NCI-H146 treated with DMSO at 0.1 percent for 48 hours (cell line): ENCODE results near the gene TUBA1A.
"Not testable (repeated sequence)": the region's sequence is repeated elsewhere in the genome, so short reads cannot be mapped to it uniquely, and the experiment has no call there.

ENCODE experiments used
- DNase-seq: peaks from one replicate; lab custom pipeline; 2025; ENCODE audit not compliant: unreplicated experiment; lab: John Stamatoyannopoulos, UW

The TUBA1A gene

DNA sequence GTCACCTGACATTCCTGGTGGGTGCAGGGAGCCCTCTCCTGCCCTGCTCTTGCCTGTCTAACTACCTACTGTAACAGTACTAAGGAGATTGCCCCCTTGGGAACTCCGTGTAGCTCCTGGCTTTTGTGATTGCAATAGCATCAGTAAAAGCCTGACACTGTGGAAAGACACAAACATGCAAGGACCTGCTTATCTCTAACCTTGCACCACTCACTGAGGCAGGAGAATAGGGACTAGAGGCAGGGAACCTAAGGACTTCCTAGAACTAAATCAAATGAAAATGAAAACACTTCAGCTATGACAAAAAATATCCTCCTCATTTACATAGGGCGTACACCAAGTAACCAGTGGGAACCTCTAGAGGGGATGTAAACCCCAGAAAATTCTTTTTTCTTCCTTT, 28.5 kb downstream of the TUBA1A start:
- no peak for DNase-seq

DNA sequence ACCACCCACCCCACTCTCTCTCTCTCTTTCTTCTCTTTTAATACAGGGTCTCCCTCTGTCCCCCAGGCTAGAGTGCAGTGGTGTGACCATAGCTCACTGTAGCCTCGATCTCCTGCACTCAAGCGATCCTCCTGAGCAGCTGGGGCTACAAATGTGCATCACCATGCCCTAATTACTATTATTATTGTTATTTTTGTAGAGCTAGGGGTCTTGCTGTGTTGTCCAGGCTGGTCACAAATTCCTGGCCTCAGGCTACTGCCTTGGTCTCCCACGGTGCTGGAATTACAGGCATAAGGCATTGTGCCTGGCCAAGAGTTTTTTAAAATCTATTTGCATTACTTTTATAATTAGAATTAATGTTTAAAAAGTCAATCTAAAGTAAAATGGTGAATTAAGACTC, 34.7 kb downstream of the TUBA1A start:
- DNase-seq, result no peak

DNA sequence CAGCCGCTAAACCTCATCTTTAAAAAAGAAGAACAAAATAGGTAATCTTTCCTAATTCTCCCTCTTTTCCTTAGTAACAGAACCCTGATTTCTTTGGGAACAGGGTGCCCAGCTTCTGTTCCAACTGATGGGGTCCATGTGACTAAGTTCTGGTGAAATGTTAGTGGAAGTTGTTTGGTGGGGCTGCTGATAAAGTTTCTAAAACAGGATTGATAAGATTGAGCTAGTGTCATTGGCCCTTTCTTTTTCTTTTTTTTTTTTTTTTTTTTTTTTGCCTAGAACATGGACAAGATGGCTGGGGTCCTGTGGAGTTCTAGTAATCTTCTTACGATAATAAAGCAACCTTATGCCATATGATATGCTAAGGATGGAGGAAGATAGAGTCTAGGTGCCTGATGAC, 41.5 kb downstream of the TUBA1A start:
- DNase-seq, result no peak

DNA sequence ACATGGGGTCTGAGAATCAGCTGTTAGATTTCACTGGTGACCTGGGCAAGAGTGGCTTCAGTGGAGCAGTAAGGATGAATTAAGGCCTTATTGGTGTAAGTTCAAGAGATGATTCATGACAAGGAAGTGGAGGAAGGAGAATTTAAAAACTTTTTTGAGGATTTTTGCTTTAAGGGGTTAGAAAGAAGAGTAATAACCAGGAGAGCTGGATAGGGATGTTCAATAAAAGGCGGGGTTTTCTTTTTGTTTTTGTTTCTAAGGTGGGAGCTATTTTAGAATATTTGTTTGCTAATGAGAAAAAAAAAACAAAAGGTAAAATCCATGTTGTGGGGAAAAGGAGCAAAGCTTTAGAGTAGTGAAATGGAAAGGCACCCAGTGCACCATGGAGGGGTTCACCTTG, 42.5 kb downstream of the TUBA1A start:
- no peak for DNase-seq

DNA sequence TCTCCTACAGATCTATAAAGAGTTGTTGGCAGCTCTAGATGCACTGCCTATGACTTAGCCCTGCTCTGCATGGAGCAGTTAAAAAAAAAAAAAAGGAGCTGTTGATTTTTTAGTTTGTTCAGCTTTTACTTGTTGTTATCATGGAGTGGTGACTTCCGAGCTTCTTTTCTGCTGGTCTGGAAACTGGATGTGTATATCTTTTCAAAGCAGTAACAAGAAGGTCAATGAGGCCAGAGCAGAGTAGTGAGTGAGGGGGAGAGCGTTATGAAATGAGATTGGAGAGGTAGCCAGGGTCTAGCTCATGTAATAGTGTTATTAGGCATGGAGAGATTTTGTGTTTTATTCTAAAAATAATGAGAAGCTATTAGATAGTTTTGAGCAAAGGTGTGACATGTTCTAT, 44.5 kb downstream of the TUBA1A start:
- DNase-seq, result no peak

DNA sequence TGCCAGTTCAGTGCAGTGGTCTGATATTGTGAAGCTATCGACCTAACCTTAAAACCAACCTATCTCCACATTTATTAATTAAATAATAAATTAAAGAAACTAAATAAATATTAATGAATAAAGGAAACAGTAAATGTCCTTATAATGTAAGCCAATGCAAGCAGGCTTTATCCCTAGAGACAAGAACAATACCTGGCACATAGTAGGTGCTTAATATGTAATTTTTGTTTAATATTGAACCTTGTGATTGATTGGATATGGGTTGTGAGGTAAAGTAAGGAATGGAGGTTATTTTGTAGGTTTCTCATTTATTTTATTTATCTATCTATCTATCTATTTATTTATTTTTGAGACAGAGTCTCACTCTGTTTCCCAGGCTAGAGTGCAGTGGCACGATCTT, 49.9 kb downstream of the TUBA1A start:
- DNase-seq, result no peak

DNA sequence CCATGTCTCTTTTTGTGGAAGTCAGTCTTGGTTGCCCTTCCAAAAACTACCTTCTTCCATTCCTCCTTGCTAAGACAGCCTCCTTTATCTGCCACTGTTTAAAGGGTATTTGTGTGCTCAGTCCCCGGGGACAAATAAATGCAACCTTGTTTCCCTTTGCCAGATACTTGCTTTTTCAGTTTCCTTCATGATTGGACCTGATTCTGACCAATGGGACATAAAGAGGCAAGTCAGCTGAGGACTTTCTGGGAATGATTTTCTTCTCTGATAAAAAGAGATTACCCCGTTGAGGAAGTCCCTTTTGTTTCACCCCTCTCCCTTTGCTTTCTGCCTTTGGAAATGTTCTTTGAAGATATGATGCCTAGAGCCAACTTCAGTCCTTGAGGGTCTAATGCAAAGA, 50.3 kb downstream of the TUBA1A start:
- DNase-seq, result no peak

DNA sequence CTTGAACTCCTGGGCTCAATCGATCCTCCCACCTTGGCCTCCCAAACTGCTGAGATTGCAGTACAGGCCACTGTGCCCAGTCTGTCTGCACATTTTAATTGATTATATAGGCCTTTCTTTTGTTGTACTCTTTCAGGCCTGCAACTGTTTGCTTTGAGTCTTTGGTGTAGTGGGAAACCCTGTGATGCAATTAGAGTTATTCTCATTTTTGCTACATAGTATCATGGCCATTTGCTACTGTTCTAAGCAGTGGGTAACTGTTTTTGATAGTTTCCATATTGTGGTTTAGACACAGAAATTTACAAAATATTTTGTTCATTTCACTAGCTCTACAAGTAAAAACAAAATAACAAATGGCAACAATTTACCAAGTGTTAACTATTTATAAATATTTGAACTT, 51.4 kb downstream of the TUBA1A start:
- DNase-seq, result no peak

DNA sequence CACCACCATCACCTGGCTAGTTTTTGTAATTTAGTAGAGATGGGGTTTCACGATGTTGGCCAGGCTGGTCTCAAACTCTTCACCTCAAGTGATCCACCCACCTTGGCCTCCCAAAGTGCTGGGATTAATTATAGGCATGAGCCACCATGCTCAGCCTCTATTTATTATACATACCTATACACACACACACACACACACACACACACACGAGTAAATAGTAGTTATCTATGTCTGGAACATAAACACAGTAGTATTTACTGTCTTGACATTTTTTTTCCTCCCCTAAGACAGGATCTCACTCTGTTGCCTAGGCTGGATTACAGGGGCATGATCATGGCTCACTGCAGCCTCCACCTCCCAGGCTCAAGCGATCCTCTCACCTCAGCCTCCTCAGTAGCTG, 51.9 kb downstream of the TUBA1A start:
- not testable (repeated sequence) for DNase-seq
